Kidney epithelial cell (primary cell): ENCODE results near the gene FEV. TPM values are rescaled to one million over a fixed set of nuclear protein-coding genes. Genes with fewer than 3 reads are reported as not detected.

Experiments
- DNase-seq: peaks from one replicate; pipeline ENCODE4 v3.0.0-alpha.2; 2010; ENCODE audit warnings: low read depth
- H3K27me3 ChIP-seq: 2 replicates; pipeline ENCODE4 v1.6.0; 2011; ENCODE audit warnings: low read length; ENCODE audit not compliant: control insufficient read depth, insufficient read depth
- H3K36me3 ChIP-seq: 2 replicates; pipeline ENCODE4 v1.5.1; 2011; ENCODE audit warnings: low read length; ENCODE audit not compliant: control insufficient read depth, insufficient read depth
- H3K4me3 ChIP-seq: 2 replicates; pipeline ENCODE4 v1.5.1; 2011; ENCODE audit warnings: low read depth, mild to moderate bottlenecking, control low read depth, low read length
- CTCF ChIP-seq: IDR thresholded peaks from 2 replicates; pipeline ENCODE4 v1.5.1; 2011; ENCODE audit warnings: mild to moderate bottlenecking, moderate library complexity, low read length, control low read depth, inconsistent platforms; ENCODE audit not compliant: insufficient read depth, poor library complexity, severe bottlenecking
- total RNA-seq: library from RNA; depleted of rRNA; stranded (reverse); fragments of >200 nt; gene quantifications from 2 replicates; pipeline ENCODE4 v1.2.3, GENCODE V29; 2015

Gene FEV
- total RNA-seq, 1 donor from 2014 or later: not detected

- H3K4me3 ChIP-seq: no peak overlapping the region
- no peak for TF ChIP-seq CTCF
- H3K27me3 ChIP-seq: peaks cover 22% of the 10 kb centered on the region
- no peak for DNase-seq
- no peaks in the 10 kb centered on the region for H3K36me3 ChIP-seq
Observed at GRCh38 chr2:218970894-218971293, 14.1 kb downstream of the FEV start.

DNA sequence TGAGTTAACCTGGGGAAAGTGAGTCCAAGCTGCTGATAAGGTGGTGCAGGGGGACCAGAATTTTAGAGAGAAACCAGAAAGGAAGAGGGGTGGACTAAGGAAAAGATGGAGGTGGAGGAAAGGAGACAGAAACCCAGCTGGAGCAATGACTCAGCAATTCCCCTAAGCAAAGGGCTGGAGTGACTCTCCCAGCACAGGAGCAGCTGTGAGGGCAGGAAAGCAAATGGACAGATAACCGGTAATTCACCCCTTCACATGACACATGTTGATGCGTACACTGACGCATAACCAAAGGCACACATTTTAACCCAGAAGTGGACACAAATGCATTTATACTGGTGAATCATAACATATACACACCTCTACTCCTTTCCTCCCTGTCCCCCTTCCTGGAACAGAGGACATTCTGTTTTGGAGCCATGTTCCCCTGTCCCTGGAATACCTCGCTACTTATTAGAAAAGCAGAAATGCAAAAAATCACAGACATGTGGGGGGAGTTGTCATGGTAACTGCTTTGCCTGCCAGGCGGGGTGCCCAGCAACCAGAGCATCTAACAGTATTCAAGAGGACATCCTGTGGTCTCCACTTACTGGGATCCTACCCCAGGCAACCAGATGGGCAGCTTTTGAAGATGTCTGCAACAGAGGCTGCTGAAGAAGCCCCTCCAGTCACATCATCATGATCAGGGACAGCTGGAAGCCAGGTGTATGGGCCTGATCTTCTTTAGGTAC, 20.8 kb downstream of the FEV start:
- no peaks in the 10 kb centered on the region for H3K36me3 ChIP-seq
- no peak overlapping the region for H3K4me3 ChIP-seq
- TF ChIP-seq CTCF: no peak
- peaks cover 44% of the 10 kb centered on the region for H3K27me3 ChIP-seq
- peak; percentile 54 for DNase-seq

- TF ChIP-seq CTCF: no peak
Observed at GRCh38 chr2:218963601-218964000, 21.4 kb downstream of the FEV start.

DNA sequence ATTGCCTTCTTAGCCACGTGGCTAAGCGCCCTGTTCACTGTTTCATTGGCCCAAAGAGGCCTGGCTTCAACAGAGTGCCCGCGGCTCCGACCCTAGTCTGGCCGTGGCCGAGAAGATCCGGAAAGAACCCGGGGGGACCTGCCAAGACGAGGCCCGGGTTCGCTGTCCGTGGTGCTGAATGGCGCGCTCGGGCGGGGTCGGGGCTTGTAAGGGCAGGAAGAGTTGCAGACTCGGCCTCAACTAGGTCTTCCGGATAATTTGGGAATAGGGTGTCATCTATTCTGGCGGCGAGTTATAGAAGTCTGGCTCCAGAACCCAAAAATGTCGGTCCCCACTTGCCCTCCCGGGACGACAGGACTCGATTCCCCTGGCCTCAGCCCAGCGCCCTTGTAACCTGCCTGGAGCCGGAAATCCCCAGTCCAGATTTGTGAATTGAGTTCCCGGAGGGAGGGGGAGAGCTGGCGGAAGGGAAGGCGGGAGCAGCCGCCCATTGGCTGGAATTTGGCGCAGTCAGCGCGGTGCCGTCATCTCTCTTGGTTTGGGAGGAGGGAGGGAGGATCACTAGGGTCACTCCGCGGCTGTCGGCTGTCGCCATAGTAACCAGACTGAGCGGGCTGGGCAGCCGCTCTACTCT, 22.0 kb downstream of the FEV start:
- DNase-seq: peak; percentile 51
- H3K4me3 ChIP-seq: no peak overlapping the region
- TF ChIP-seq CTCF: no peak
- H3K27me3 ChIP-seq: peaks cover 56% of the 10 kb centered on the region
- H3K36me3 ChIP-seq: no peaks in the 10 kb centered on the region

More at GRCh38 chr2:218963601-218964000, 21.4 kb downstream of the FEV start:
- Histone ChIP-seq H3K27me3 (peaks cover 50% of the 10 kb centered on the region), H3K36me3 (no peaks in the 10 kb centered on the region), H3K4me3 (no peak overlapping the region)
- no peak for DNase-seq

- no peak for TF ChIP-seq CTCF
Observed at GRCh38 chr2:218961651-218962570, 23.1 kb downstream of the FEV start.

More at GRCh38 chr2:218961651-218962570, 23.1 kb downstream of the FEV start:
- DNase-seq: no peak
- Histone ChIP-seq H3K4me3 (no peak overlapping the region), H3K27me3 (peaks cover 61% of the 10 kb centered on the region), H3K36me3 (no peaks in the 10 kb centered on the region)
